HG02642 (cell line): ENCODE data around the gene PATL1.
"Not testable (repeated sequence)": the region's sequence is repeated elsewhere in the genome, so short reads cannot be mapped to it uniquely, and the experiment has no call there.

Source experiments
- ATAC-seq: cut with Tn5 transposase; IDR thresholded peaks from one replicate; pipeline ENCODE4 v1.9.1; 2021; ENCODE audit warnings: mild to moderate bottlenecking; ENCODE audit not compliant: unreplicated experiment, poor library complexity

Gene PATL1

DNA sequence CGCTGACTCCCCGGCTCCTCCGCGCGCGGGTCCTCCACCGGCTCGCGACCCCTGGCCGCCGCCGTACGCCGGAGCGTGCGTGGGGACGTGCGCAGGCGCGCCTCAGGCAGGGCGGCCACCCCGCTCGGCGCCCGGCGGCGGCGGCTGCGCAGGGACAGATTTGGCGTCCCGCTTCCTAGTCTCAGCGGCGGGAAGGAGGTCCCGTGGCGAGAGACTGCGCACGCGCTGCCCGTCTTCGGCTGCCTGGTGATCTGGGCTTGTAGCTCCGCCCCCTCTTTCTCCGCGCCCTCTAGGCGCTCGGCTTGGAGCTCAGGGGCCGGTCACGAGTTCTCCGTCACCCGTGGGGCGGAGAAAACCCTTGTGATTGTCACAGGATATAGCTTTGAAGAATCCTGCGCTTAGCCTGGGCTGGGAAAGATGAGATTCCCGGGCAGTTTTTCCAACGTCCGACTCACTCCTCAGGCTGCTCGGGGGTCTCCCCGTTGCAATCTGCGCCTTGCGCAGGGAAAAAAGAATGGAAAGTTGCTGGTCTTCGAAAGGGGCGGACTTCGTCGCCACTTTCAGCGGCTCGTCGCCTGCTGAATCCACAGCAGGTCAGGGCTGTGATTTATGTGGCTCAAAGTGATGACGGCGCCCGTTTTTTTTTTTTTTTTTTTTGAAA lies at the start of gene PATL1:
Gene PATL1, minus strand, starts transcription at position 88 of the 661 bp plus-strand sequence. CDS start 142 bp downstream, outside the sequence.
- ATAC-seq: peak; percentile 93

- no peak for ATAC-seq
These were observed 47.2 kb upstream of the PATL1 start for GRCh38 chr11:59716051-59716450.

DNA sequence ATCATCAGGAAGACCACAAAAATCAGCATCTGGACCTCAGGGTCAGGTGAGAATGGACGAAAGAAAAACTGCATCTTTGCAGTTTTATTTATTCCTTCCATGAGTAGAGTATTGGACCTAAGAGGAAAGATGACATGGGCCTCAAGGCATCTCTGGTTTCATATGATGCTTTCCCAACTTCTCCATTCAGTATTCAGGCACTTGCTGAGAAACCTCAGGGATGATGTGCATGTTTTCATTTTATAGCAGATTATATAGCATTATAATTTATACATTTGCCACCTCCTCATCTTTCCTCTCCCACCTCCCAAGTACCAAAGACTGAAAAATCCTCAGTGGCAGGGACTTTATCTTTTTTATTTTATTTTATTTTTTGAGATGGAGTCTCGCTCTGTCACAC lies 44.9 kb upstream of the PATL1 start, which contains the start of gene OR10V1:
Gene OR10V1, minus strand, starts transcription at position 101 of the 400 bp plus-strand sequence. Its CDS starts 0 bp downstream, at position 101.
- ATAC-seq: no peak

GRCh38 chr11:59710136-59710847 lies 41.5 kb upstream of the PATL1 start:
- no peak for ATAC-seq

DNA sequence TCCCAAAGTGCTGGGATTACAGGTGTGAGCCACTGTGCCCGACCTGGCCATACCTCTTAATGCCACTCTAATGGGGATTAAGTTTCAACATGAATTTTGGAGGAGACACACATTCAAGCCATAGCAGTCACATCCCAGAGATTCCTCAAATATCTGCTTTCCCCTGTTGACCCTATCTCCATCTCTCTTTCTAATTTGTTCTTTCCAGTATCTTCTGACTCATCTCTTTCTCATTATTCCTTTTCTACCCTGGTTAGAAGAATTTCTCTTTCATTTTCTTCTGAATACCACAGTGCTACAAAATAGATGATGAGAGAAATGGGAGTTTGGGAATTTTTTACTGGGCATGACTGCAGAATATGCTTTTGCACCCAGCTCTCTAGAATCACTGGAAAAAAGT lies 39.7 kb upstream of the PATL1 start:
- no peak for ATAC-seq

GRCh38 chr11:59707371-59707770 lies 38.5 kb upstream of the PATL1 start:
- no peak for ATAC-seq

GRCh38 chr11:59706518-59707285 lies 37.9 kb upstream of the PATL1 start:
- no peak for ATAC-seq

DNA sequence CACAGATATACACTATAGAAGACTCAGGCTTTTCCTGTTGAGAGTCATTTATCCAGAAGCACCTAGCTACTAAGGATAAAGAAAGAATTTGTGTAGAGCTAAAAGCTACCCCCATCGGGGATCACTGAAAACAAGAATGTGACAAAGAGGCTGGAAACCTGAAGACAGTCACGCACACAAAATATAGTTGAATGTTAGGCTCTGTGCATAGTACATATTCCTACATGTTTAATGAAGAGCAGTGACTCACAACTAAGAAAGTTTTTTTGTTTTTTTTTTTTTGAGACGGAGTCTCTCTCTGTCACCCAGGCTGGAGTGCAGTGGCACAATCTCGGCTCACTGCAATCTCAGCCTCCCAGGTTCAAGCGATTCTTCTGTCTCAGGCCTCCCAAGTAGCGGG lies 36.5 kb upstream of the PATL1 start:
- no peak for ATAC-seq

DNA sequence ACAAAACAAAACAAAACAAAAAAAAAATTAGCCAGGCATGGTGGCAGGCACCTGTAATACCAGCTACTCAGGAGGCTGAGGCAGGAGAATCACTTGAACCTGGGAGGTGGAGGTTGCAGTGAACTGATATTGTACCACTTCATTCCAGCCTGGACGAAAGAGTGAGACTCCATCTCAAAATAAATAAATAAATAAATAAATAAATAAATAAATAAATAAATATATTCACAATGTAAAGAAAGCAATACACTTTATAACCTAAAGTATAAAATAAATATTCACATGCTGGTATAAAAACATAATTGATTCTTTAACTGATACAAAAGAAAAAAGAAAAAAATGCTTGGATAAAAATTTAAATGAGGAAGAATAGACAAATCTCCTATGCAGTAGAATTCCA lies 34.7 kb upstream of the PATL1 start:
- not testable (repeated sequence) for ATAC-seq

GRCh38 chr11:59700157-59700556 lies 31.3 kb upstream of the PATL1 start:
- not testable (repeated sequence) for ATAC-seq

DNA sequence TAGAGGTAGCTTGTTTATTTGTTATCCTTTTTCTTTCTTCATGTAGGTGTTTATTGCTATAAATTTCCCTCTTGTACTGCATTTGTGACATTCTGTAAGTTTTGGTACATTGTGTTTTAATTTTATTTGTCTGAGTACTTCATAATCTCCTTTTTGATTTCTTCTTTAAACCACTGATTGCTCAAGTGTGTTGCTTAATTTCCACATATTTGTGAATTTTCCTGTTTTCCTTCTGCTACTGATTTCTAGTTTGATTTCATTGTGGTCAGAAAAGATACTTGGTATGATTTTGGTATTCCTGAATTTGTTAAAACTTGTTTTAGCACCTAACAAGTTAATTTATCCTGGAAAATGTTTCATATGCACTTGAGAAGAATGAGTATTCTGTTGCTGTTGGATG lies 29.7 kb upstream of the PATL1 start:
- no peak for ATAC-seq

DNA sequence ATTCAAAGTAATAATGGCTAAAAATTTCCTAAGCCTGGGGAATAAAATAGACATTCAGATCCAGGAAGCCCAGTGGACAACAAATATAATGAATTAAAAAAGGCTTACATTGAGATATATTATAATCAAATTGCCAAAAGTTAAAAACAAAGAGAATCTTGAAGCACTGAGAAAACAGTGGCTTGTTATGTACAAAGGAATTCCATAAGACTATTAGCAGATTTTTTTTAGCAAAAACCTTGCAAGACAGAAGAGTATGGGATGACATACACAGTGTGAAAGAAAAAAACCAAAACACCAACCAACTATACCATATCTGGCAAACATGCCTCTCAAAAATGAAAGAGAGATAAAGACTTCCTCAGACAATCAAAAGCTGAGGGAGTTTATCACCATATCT lies 24.1 kb upstream of the PATL1 start:
- no peak for ATAC-seq

DNA sequence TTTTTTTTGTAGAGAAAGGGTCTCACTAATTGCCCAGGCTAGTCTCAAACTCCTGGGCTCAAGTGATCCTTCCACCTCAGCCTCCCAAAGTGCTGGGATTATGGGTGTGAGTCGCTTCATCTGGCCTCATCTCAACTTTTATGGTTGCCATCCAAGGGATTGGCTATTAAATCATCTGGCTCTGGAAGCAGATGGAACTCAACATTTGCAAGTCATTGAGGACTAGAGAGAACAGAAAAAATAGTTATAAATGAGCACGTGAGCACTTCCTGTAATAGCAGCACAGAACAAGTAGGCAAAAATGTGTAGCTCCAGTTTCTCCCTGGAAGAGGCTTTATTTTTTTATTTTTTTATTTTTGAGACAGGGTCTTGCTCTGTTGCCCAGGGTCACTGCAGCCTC lies 22.3 kb upstream of the PATL1 start:
- no peak for ATAC-seq

- no peak for ATAC-seq
These were observed 20.2 kb upstream of the PATL1 start for GRCh38 chr11:59689015-59689414.

DNA sequence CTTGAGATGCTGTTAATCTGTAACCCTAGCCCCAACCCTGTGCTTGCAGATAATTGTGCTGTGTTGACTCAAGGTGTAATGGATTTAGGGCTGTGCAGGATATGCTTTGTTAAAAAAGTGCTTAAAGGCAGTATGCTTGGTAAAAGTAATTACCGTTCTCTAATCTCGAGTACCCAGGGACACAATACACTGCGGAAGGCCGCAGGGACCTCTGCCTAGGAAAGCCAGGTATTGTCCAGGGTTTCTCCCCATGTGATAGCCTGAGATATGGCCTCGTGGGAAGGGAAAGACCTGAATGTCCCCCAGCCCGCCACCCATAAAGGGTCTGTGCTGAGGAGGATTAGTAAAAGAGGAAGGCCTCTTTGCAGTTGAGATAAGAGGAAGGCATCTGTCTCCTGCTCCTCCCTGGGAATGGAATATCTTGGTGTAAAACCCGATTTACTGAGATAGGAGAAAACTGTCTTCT lies 12.5 kb upstream of the PATL1 start:
- not testable (repeated sequence) for ATAC-seq

DNA sequence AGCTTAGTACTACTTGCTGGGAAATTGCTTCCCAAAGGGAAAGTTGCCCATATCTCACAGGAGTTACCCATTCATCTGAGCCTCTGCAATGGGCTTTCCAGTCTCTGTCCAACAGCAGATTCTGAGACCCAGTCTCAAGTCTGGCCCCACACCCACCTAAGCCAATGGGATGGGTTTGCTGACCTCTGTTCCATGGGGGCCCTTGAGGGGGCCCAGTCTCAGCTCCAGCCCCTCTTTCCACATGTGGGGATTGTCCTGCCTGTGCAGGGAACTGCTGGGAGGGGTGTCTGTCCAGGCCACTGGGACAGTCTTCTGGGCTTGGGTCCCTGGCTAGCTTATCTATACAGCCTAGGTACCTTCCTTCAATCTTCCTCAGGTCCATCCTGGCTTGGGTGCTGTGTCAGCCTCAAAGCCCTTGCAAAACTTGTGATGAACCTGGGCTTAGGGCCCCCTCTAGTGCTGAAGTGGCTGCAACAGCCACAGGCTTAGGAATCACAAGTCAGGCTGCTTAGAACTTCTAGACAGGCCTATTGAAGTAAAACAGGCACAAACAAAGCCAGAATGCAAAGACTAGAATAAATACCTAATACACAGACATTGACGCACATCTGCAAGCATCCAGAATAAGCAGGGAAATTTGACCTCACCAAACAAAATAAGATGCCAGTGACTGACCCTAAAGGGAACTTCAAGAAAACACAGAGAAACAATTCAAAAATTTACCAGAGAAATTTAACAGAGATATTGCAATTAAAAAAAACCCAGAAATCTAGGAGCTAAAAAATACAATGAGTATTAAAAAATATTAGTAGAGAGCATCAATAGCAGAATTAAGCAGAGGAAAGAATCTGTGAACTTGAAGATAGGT lies 11.7 kb upstream of the PATL1 start:
- peak; percentile 93 for ATAC-seq

GRCh38 chr11:59679347-59679746 lies 10.5 kb upstream of the PATL1 start:
- no peak for ATAC-seq

DNA sequence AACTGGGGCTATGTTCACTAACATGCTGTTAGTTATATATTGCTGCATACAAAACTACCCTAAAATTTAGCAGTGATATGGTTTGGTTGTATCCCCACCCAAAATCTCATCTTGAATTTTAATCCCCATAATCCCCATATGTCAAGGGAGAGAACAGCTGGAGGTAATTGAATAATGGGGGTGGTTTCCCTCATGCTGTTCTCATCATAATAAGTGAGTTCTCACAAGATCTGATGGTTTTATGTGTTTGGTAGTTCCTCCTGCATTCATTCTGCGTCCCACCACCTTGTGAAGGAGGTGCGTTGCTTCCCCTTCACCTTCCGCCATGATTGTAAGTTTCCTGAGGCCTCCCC lies 10.0 kb upstream of the PATL1 start:
- ATAC-seq: no peak

GRCh38 chr11:59678118-59678812 lies 9.4 kb upstream of the PATL1 start:
- no peak for ATAC-seq

GRCh38 chr11:59676205-59676604 lies 7.4 kb upstream of the PATL1 start:
- no peak for ATAC-seq
